Breast epithelium (tissue), 4 donors: ENCODE results near the gene RAB18. TPM values are rescaled to one million over a fixed set of nuclear protein-coding genes. Genes with fewer than 3 reads are reported as not detected.

Experiments
- DNase-seq, 2 donors: peaks; one replicate each; pipeline ENCODE4 v3.0.0-alpha.2; 2019; ENCODE audit warnings: low spot score in 2 of 2
- H3K27ac ChIP-seq, 2 donors: fragments of 200-600 bp; sonication (generic) in 1 of 2; one replicate each; pipeline ENCODE4 v1.5.1; 2016 to 2019; ENCODE audit warnings: mild to moderate bottlenecking in 1 of 2
- H3K27me3 ChIP-seq, 2 donors: fragments of 200-600 bp; sonication (generic) in 1 of 2; one replicate each; pipeline versions ENCODE4 v1.5.1 to v1.6.0; 2017 to 2019; ENCODE audit warnings: control low read depth in 1 of 2, mild to moderate bottlenecking in 1 of 2
- H3K36me3 ChIP-seq: fragments of 200-600 bp; one replicate; pipeline ENCODE4 v1.5.1; 2019
- H3K4me1 ChIP-seq, 2 donors: fragments of 200-600 bp; sonication (generic); one replicate each; pipeline ENCODE4 v1.5.1; 2016 to 2019; ENCODE audit warnings: control low read depth in 1 of 2
- H3K4me3 ChIP-seq, 3 donors: fragments of 200-600 bp; sonication (generic); 1 replicate in 2 of 3; 2 replicates in 1 of 3; pipeline ENCODE4 v1.5.1; 2016 to 2019; ENCODE audit warnings: mild to moderate bottlenecking in 3 of 3, moderate library complexity in 2 of 3
- H3K9me3 ChIP-seq, 2 donors: fragments of 200-600 bp; sonication (generic) in 1 of 2; one replicate each; pipeline ENCODE4 v1.5.1; 2016 to 2019; ENCODE audit warnings: control low read depth in 1 of 2
- POLR2A ChIP-seq: fragments of 450-650 bp; IDR thresholded peaks from one replicate; pipeline ENCODE4 v1.6.1; 2016; ENCODE audit warnings: antibody characterized with exemption, mild to moderate bottlenecking, moderate library complexity
- POLR2AphosphoS5 ChIP-seq, 3 donors: sonication (generic); formaldehyde crosslinking; IDR thresholded peaks; one replicate each; pipeline ENCODE4 v1.6.1; 2017; ENCODE audit warnings: antibody characterized with exemption in 3 of 3
- intact Hi-C: fragments of 100-400 bp; cut with DNase I; formaldehyde crosslinking; loops from one replicate; pipeline ENCODE4 v1.15.1; 2023; ENCODE audit warnings: low total_unique reads
- total RNA-seq, 3 donors: library from RNA; depleted of rRNA; stranded (reverse); fragments of >200 nt; gene quantifications; one replicate each; pipeline ENCODE4 v1.1.0, GENCODE V29; 2016
- TF ChIP-seq, protein P1 (sequence below), 3 donors: fragments of 450-650 bp; IDR thresholded peaks; one replicate each; pipeline ENCODE4 v1.5.1; 2016 to 2017; ENCODE audit warnings: antibody characterized with exemption in 3 of 3, mild to moderate bottlenecking in 3 of 3, moderate library complexity in 3 of 3

The RAB18 gene
- total RNA-seq, 3 donors from 2014 or later = 40.3 to 68.6 (median 43.4) TPM

DNA sequence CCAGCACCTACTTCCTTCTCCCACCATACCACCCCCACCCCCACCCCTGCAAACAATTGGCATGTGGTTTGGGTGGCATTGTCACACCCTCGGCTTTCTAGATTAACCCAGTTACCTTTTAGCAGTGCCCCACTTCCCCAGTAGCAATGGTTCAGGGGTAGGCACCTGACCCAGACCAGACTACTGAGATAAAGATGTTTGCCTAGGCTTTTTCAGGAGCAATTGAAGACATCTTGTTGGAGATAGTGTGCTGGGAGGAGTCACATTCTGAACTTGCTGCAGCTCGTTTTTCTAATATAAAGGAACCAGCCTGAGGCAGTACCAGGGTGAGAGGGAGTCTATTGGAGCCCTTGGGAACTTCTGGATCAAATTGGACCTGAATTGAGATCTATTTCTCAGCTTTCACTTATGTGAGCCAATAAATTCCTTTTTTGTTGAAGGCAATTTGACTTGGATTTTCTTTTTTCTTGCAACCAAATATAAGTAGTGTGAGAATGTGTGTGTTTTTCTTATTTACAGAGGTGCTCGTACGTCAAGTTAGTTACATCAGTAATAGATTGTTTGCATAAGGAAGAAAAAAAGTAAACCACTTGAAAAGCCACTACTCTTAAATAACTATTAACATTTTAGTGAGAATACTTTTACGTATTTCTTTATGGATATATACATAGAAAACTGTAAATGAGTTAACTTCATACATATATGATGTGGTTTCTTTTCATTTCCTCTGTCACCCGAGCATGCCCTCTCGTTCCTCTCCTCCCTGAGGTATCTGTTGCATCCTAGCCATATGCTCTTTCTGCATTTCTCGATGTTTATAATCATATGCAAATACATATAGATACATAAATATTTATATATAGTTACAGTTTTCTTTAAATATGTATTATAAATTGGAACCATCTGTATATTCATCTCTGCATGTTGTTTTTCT is 38.0 kb downstream of the RAB18 start:
- H3K9me3 ChIP-seq = no peaks in the 10 kb centered on the region
- TF ChIP-seq POLR2AphosphoS5 (IDR thresholded peaks at IDR 0.05) = no peak
- TF ChIP-seq, protein P1, sequence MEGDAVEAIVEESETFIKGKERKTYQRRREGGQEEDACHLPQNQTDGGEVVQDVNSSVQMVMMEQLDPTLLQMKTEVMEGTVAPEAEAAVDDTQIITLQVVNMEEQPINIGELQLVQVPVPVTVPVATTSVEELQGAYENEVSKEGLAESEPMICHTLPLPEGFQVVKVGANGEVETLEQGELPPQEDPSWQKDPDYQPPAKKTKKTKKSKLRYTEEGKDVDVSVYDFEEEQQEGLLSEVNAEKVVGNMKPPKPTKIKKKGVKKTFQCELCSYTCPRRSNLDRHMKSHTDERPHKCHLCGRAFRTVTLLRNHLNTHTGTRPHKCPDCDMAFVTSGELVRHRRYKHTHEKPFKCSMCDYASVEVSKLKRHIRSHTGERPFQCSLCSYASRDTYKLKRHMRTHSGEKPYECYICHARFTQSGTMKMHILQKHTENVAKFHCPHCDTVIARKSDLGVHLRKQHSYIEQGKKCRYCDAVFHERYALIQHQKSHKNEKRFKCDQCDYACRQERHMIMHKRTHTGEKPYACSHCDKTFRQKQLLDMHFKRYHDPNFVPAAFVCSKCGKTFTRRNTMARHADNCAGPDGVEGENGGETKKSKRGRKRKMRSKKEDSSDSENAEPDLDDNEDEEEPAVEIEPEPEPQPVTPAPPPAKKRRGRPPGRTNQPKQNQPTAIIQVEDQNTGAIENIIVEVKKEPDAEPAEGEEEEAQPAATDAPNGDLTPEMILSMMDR (IDR thresholded peaks at IDR 0.05) = no peak
- TF ChIP-seq POLR2A = no peak
- H3K27me3 ChIP-seq = no peaks in the 10 kb centered on the region
- H3K4me1 ChIP-seq = no peaks in the 10 kb centered on the region
- no peak overlapping the region for H3K4me3 ChIP-seq
- intact Hi-C loops = no loop called here
- no peak for DNase-seq
- H3K36me3 ChIP-seq = no peaks in the 10 kb centered on the region
- H3K27ac ChIP-seq = peak overlapping the region in 1 of 2 donors; percentile 21

DNA sequence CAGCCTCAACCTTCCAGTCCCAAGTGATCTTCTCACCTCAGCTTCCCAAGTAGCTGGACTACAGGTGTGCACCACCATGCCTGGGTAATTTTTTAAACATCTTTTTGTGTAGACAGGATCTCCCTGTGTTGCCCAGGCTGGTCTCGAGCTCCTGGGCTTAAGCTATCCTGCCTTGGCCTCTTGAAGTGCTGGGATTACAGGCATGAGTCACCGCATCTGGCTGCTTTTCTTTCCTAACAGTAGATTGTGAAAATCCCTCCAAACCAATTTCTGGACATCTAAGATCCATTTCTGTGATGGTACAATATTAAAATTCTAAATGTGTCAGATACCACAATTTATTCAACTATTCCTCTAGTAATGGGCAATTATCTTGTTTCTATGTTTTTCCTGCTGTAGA is 38.7 kb downstream of the RAB18 start:
- H3K27me3 ChIP-seq = no peaks in the 10 kb centered on the region
- no peaks in the 10 kb centered on the region for H3K36me3 ChIP-seq
- no peak for TF ChIP-seq POLR2AphosphoS5 (IDR thresholded peaks at IDR 0.05)
- TF ChIP-seq, protein P1 (IDR thresholded peaks at IDR 0.05) = no peak
- TF ChIP-seq POLR2A = no peak
- H3K9me3 ChIP-seq = no peaks in the 10 kb centered on the region
- intact Hi-C loops = no loop called here
- no peak overlapping the region for H3K4me3 ChIP-seq
- H3K27ac ChIP-seq = no peak overlapping the region
- no peaks in the 10 kb centered on the region for H3K4me1 ChIP-seq
- no peak for DNase-seq

DNA sequence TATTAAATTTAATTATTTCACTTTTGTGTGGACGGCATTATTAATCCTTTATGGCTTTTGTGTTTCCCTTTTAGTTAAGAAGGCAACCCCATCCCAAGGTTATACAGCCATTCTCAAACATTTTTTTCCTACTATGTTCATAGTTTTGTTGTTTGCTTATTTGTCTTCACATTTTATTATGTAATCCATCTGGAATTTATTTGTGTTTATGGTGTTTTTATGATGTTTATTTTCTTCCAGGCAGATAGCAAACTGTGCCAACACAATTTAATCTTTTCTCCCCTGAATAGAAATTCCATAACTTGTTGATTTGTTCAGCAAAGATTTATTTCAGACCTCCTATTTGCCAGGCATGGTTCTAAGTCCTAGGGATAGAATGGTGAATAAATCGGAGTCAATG is 42.9 kb downstream of the RAB18 start:
- DNase-seq = no peak
- TF ChIP-seq POLR2A (no peak), POLR2AphosphoS5 (IDR thresholded peaks at IDR 0.05) (no peak)
- TF ChIP-seq, protein P1 (IDR thresholded peaks at IDR 0.05) = no peak
- H3K27ac ChIP-seq = peak overlapping the region; percentile 35 to 49
- intact Hi-C loops = no loop called here
- H3K36me3 ChIP-seq = no peaks in the 10 kb centered on the region
- H3K9me3 ChIP-seq = no peaks in the 10 kb centered on the region
- H3K27me3 ChIP-seq = no peaks in the 10 kb centered on the region
- no peak overlapping the region for H3K4me3 ChIP-seq
- H3K4me1 ChIP-seq = no peaks in the 10 kb centered on the region

DNA sequence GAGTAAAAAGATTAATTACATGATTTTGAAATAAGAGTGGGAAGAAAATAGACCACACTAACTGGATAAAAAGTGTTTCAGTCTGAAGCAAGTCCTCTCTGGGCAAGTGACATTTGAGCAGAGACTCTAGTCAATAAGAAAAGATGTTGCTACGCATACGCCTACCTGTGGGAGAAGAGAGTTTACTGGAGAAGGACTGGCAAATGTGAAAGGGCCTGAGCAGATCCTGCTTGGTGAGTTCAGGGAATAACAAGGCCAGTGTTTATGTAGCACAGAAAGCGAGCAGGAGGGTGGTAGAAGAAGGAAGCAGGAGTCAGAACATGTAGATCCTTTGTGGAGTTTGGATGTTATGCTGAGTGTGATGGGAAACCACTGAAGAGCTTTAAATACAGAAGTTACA is 43.4 kb downstream of the RAB18 start:
- Histone ChIP-seq H3K4me1 (no peaks in the 10 kb centered on the region), H3K27me3 (no peaks in the 10 kb centered on the region), H3K9me3 (no peaks in the 10 kb centered on the region), H3K4me3 (no peak overlapping the region), H3K27ac (peak overlapping the region; percentile 35 to 49), H3K36me3 (no peaks in the 10 kb centered on the region)
- intact Hi-C loops = no loop called here
- TF ChIP-seq, protein P1 (IDR thresholded peaks at IDR 0.05) = no peak
- TF ChIP-seq POLR2AphosphoS5 (IDR thresholded peaks at IDR 0.05) = peak in 1 of 3 donors; percentile 10
- peak in 1 of 2 donors; percentile 40 for DNase-seq

DNA sequence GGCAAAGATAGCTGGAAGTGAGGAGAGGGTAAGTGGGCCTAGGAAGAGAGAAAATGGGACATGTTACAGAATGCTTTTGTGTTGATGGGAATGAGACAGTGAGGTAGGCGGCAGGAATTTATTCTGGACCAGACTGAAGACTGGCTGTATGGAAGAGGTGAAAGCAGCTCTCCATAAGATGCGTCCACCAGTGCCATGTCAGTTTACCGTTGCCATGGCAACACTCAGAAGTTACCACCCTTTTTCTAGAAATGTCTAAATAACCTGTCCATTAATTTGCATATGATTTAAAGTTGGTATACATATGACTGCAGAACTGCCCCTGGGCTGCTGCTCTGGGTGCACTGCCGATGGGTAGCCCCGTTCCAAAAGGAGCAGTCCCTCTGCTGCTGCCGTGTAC is 46.7 kb downstream of the RAB18 start:
- TF ChIP-seq POLR2AphosphoS5 (IDR thresholded peaks at IDR 0.05) = no peak
- no peak for TF ChIP-seq POLR2A
- TF ChIP-seq, protein P1 (IDR thresholded peaks at IDR 0.05) = no peak
- Histone ChIP-seq H3K4me1 (no peaks in the 10 kb centered on the region), H3K36me3 (no peaks in the 10 kb centered on the region), H3K9me3 (no peaks in the 10 kb centered on the region), H3K27ac (no peak overlapping the region), H3K4me3 (no peak overlapping the region), H3K27me3 (no peaks in the 10 kb centered on the region)
- intact Hi-C loops = no loop called here
- no peak for DNase-seq
